ENCODE measurements around the gene COX4I1.

COX4I1 gene

DNA sequence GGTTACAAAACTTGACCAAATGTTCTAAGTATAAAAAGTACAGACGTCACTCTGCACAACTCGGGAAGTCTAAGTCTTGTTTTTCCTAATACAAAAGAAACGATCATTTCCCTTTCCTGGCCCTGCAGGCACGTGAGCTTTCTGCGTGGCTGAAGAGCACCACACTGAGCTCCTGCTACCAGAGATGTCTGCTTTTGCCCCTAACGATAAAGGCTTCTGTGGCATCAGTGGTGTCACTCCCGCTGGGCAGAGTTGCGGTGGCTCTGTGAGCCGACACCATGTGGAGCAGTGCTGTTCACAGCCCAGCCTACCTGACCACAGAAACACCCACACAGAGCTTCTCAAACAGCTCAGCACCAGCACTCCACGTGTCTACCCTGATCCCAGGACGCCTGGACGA, 20.6 kb upstream of the COX4I1 start:
- H3K27ac Mint-ChIP-seq = no peak overlapping the region
- H3K36me3 Mint-ChIP-seq (ENCODE audit: low read depth) = peaks cover 21% of the 10 kb centered on the region
- H3K27me3 Mint-ChIP-seq (ENCODE audit: low read depth) = no peaks in the 10 kb centered on the region
- DNase-seq (ENCODE audit: low spot score) = no peak
- H3K4me1 Mint-ChIP-seq (ENCODE audit: low read depth) = no peaks in the 10 kb centered on the region
- no peak overlapping the region for H3K4me3 Mint-ChIP-seq
- H3K9me3 Mint-ChIP-seq = no peaks in the 10 kb centered on the region

DNA sequence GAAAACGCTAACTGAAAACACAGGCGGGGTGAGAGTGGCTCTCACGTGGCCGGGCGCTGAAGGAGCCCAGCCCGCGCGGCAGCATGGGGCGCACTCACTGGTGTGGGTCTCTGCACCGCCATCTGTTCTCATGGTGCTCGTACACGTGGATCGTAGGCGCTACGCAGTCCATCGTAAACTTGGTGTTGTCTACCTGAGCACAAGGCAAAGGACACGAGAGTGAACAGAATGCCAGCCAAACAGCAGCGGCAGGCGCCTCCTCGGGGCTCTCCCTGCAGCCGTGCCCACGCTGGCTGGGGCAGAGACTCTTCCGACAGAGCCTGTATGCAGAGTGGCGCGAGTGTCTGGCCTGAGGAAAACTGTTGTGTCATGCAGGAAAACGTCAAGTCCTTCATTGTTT, 19.2 kb upstream of the COX4I1 start:
- Mint-ChIP-seq H3K9me3 (no peaks in the 10 kb centered on the region), H3K4me1 (ENCODE audit: low read depth) (no peaks in the 10 kb centered on the region), H3K27ac (no peak overlapping the region), H3K4me3 (no peak overlapping the region), H3K36me3 (ENCODE audit: low read depth) (peaks cover 21% of the 10 kb centered on the region), H3K27me3 (ENCODE audit: low read depth) (no peaks in the 10 kb centered on the region)
- DNase-seq (ENCODE audit: low spot score) = no peak

DNA sequence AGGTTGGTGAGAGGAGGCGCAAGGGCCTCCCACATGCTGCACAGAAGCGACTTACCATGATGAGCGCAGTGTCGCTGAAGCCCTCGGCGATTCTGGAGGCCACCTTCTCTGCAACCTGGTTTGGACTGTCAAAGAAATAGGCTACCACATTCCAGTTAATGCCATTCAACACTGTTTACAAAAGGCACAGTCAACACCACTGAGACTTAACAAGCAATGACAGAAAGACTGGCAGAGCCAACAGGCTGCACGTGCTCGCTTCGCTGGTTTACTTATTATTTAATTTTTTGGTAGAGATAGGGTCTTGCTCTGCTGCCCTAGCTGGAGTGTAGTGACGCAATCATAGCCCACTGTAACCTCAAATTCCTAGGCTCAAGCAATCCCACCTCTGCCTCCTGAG, 18.3 kb upstream of the COX4I1 start:
- DNase-seq (ENCODE audit: low spot score) = no peak
- Mint-ChIP-seq H3K36me3 (ENCODE audit: low read depth) (peaks cover 26% of the 10 kb centered on the region), H3K4me1 (ENCODE audit: low read depth) (no peaks in the 10 kb centered on the region), H3K27ac (no peak overlapping the region), H3K27me3 (ENCODE audit: low read depth) (no peaks in the 10 kb centered on the region), H3K9me3 (no peaks in the 10 kb centered on the region), H3K4me3 (no peak overlapping the region)

DNA sequence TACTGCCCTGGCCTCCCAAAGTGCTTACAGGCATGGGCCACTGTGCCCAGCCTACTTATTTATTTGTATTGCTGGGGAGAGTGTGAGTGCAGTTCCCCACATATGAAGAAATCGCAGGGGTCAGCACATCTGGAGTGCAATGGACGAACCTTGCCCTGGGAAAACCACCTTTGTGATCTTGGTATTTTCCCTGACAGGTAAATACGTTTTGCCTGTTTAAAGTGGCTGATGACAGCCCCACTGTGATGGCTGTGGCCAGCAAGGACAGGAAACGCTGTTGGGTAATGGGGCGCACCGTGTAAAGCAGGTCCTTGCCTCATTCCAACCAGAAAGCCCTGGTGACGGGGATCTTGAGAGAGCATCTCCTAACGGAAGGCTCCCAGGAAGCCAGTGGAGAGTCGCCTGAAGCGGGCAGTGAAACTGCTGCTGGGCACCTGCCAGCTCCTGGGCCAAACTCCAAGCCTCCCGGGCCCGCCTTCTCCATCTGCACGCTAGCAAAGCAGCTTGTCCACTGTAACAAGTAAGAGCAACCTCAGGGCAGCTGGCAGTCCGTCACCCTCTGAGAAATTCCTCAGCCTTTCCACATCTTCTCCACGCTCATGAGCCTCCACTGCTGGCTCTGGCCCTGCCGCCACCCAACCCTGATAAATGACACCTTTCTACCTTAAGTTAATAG, 17.7 kb upstream of the COX4I1 start:
- Mint-ChIP-seq H3K27me3 (ENCODE audit: low read depth) (no peaks in the 10 kb centered on the region), H3K27ac (no peak overlapping the region), H3K36me3 (ENCODE audit: low read depth) (peaks cover 26% of the 10 kb centered on the region), H3K9me3 (no peaks in the 10 kb centered on the region), H3K4me1 (ENCODE audit: low read depth) (no peaks in the 10 kb centered on the region), H3K4me3 (no peak overlapping the region)
- no peak for DNase-seq (ENCODE audit: low spot score)

DNA sequence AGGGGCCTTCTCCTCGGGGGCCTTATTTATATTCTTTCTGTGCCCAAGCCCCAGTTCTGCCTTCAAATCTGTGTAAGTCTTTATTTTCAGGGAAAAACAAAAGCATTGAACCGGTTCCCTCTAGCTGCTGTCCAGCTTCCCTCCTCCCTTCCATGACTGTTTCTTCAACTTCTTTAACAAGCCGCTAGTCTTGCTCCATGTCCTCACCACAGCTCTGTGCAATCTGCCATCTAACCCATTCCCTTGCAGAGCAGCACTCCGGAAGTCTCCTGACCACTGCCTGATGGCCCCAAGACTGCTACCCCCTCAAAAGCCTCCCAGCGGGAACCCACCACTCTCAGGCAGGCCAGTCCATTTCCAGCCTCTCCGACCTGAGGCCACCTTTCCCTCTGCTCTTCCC, 17.0 kb upstream of the COX4I1 start:
- H3K4me3 Mint-ChIP-seq = no peak overlapping the region
- peaks cover 28% of the 10 kb centered on the region for H3K36me3 Mint-ChIP-seq (ENCODE audit: low read depth)
- DNase-seq (ENCODE audit: low spot score) = no peak
- no peaks in the 10 kb centered on the region for H3K27me3 Mint-ChIP-seq (ENCODE audit: low read depth)
- H3K27ac Mint-ChIP-seq = no peak overlapping the region
- no peaks in the 10 kb centered on the region for H3K4me1 Mint-ChIP-seq (ENCODE audit: low read depth)
- no peaks in the 10 kb centered on the region for H3K9me3 Mint-ChIP-seq

DNA sequence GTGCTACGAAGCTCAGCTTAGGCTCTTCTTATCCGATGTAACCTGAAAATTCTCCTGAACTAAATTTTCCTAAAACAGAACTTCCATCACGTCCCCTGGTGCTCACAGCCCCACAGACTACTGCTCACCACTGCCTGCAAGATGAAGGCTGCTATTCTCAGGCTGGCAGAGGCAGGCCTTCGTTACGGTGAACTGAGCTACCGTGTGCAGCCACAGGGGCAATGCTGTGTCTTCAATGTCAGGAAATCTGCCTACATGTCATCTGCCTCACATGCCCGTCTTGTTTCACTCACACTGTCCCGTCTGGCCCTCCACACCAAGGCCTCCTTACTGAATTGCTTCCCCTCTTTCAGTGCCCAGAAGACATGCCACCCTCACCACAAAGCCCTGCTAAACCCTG, 16.1 kb upstream of the COX4I1 start:
- DNase-seq (ENCODE audit: low spot score) = no peak
- Mint-ChIP-seq H3K27me3 (ENCODE audit: low read depth) (no peaks in the 10 kb centered on the region), H3K4me1 (ENCODE audit: low read depth) (no peaks in the 10 kb centered on the region), H3K9me3 (no peaks in the 10 kb centered on the region), H3K4me3 (no peak overlapping the region), H3K27ac (no peak overlapping the region), H3K36me3 (ENCODE audit: low read depth) (peaks cover 27% of the 10 kb centered on the region)

DNA sequence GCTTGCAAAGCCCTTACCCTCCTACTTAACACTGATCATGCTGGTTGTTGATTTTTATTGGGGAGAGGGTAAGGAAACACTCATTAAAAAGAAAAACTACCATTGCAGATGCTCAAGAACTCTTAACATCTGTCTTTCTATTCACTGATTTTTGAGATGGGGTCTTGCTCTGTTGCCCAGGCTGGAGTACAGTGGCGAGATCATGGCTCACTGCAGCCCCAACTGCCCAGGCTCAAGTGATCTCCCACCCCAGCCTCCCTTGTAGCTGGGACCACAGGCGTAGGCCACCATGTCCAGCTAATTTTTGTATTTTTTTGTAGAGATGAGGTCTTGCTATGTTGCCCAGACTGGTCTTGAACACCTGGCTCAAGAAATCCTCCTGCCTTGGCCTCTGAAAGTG, 14.7 kb upstream of the COX4I1 start:
- Mint-ChIP-seq H3K27me3 (ENCODE audit: low read depth) (no peaks in the 10 kb centered on the region), H3K9me3 (no peaks in the 10 kb centered on the region), H3K36me3 (ENCODE audit: low read depth) (peaks cover 22% of the 10 kb centered on the region), H3K27ac (no peak overlapping the region), H3K4me1 (ENCODE audit: low read depth) (peaks cover 2% of the 10 kb centered on the region), H3K4me3 (no peak overlapping the region)
- no peak for DNase-seq (ENCODE audit: low spot score)

DNA sequence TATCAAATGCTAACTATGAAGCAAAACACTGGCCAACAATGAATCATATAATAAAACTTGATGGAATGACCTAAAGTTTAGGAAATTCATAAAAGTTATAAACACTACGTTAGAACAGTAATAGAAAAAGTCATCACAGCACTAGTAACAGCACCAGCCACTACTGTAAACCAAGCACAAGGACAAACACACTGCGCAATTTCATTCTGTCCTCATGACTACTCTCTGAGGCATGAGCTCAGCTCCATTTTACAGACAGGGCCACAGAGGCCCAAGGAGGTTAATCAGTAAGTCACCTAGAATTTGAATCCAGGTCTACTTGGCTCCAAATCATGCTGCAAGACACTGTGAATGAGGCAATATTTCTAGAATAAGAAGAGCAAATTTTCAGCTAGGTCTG, 13.6 kb upstream of the COX4I1 start:
- peaks cover 5% of the 10 kb centered on the region for H3K4me1 Mint-ChIP-seq (ENCODE audit: low read depth)
- no peak overlapping the region for H3K4me3 Mint-ChIP-seq
- no peaks in the 10 kb centered on the region for H3K9me3 Mint-ChIP-seq
- no peak overlapping the region for H3K27ac Mint-ChIP-seq
- H3K36me3 Mint-ChIP-seq (ENCODE audit: low read depth) = peaks cover 17% of the 10 kb centered on the region
- H3K27me3 Mint-ChIP-seq (ENCODE audit: low read depth) = no peaks in the 10 kb centered on the region
- no peak for DNase-seq (ENCODE audit: low spot score)

GRCh38 chr16:85788819-85789218, 10.7 kb upstream of the COX4I1 start:
- H3K36me3 Mint-ChIP-seq (ENCODE audit: low read depth) = peaks cover 34% of the 10 kb centered on the region
- H3K27me3 Mint-ChIP-seq (ENCODE audit: low read depth) = no peaks in the 10 kb centered on the region
- DNase-seq (ENCODE audit: low spot score) = no peak
- no peaks in the 10 kb centered on the region for H3K9me3 Mint-ChIP-seq
- H3K4me3 Mint-ChIP-seq = no peak overlapping the region
- H3K27ac Mint-ChIP-seq = no peak overlapping the region
- H3K4me1 Mint-ChIP-seq (ENCODE audit: low read depth) = peaks cover 5% of the 10 kb centered on the region

- peaks cover 5% of the 10 kb centered on the region for H3K4me1 Mint-ChIP-seq (ENCODE audit: low read depth)
- no peak overlapping the region for H3K4me3 Mint-ChIP-seq
- no peak for DNase-seq (ENCODE audit: low spot score)
- H3K9me3 Mint-ChIP-seq = no peaks in the 10 kb centered on the region
- no peak overlapping the region for H3K27ac Mint-ChIP-seq
- no peaks in the 10 kb centered on the region for H3K27me3 Mint-ChIP-seq (ENCODE audit: low read depth)
- peaks cover 37% of the 10 kb centered on the region for H3K36me3 Mint-ChIP-seq (ENCODE audit: low read depth)
Observed at GRCh38 chr16:85789773-85790172, 9.7 kb upstream of the COX4I1 start.

- Mint-ChIP-seq H3K4me1 (ENCODE audit: low read depth) (peaks cover 24% of the 10 kb centered on the region), H3K27ac (no peak overlapping the region), H3K27me3 (ENCODE audit: low read depth) (no peaks in the 10 kb centered on the region), H3K9me3 (no peaks in the 10 kb centered on the region), H3K36me3 (ENCODE audit: low read depth) (peaks cover 40% of the 10 kb centered on the region), H3K4me3 (no peak overlapping the region)
- no peak for DNase-seq (ENCODE audit: low spot score)
Observed at GRCh38 chr16:85793662-85794298, 5.7 kb upstream of the COX4I1 start.

DNA sequence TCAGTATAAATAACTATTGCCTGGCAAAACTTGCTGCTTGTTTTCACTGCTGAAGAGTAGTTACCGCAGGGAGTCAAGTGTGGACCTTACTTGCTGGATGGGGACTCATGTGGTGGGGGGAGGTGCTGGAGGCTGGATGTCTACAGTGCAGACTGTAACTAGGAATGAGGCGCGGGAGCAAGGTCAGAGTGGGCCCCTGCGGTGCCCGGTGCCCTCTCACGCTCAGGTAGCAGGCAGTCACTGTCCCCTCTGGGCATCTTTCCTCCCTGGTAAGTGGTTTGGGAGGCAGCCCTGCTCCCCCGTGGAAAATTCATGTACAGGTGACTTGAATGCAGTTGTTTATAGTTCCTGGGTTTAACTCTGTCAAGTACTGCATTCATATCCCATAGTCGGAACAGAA, 4.8 kb upstream of the COX4I1 start:
- Mint-ChIP-seq H3K9me3 (no peaks in the 10 kb centered on the region), H3K27ac (no peak overlapping the region), H3K27me3 (ENCODE audit: low read depth) (no peaks in the 10 kb centered on the region), H3K4me3 (no peak overlapping the region), H3K36me3 (ENCODE audit: low read depth) (peaks cover 37% of the 10 kb centered on the region), H3K4me1 (ENCODE audit: low read depth) (peaks cover 23% of the 10 kb centered on the region)
- no peak for DNase-seq (ENCODE audit: low spot score)

- H3K36me3 Mint-ChIP-seq (ENCODE audit: low read depth) = peaks cover 37% of the 10 kb centered on the region
- peaks cover 27% of the 10 kb centered on the region for H3K4me1 Mint-ChIP-seq (ENCODE audit: low read depth)
- no peak for DNase-seq (ENCODE audit: low spot score)
- no peaks in the 10 kb centered on the region for H3K9me3 Mint-ChIP-seq
- H3K27ac Mint-ChIP-seq = no peak overlapping the region
- H3K27me3 Mint-ChIP-seq (ENCODE audit: low read depth) = no peaks in the 10 kb centered on the region
- no peak overlapping the region for H3K4me3 Mint-ChIP-seq
Observed at GRCh38 chr16:85796152-85796551, 3.3 kb upstream of the COX4I1 start.

GRCh38 chr16:85796599-85796998, 2.9 kb upstream of the COX4I1 start:
- DNase-seq (ENCODE audit: low spot score) = no peak
- Mint-ChIP-seq H3K9me3 (no peaks in the 10 kb centered on the region), H3K4me3 (no peak overlapping the region), H3K27ac (no peak overlapping the region), H3K4me1 (ENCODE audit: low read depth) (peaks cover 30% of the 10 kb centered on the region), H3K27me3 (ENCODE audit: low read depth) (no peaks in the 10 kb centered on the region), H3K36me3 (ENCODE audit: low read depth) (peaks cover 38% of the 10 kb centered on the region)

DNA sequence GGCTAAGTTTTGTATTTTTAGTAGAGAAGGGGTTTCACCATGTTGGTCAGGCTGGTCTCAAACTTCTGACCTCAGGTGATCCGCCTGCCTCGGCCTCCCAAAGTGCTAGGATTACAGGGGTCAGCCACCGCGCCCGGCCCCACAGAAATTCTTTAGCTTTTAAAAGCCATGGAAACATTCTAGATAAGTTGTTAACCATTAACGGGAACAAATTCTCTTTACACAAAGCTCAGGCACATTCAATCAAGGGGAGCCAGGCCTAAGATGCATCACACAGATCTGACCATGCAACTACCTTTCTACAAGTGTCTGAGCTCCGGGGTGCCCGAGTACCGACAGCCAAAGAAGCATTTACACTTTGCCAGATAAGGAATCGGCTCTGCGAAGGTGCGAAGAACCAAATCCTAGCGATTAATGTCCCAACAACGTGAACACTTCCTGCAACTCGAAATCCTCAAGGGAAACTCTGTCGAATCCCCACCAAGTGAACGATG, 1.2 kb upstream of the COX4I1 start:
- Mint-ChIP-seq H3K27me3 (ENCODE audit: low read depth) (no peaks in the 10 kb centered on the region), H3K4me1 (ENCODE audit: low read depth) (peaks cover 38% of the 10 kb centered on the region), H3K9me3 (no peaks in the 10 kb centered on the region), H3K36me3 (ENCODE audit: low read depth) (peaks cover 40% of the 10 kb centered on the region), H3K27ac (peak overlapping the region; percentile 27), H3K4me3 (peak overlapping the region; percentile 90)
- DNase-seq (ENCODE audit: low spot score) = no peak
